H1 (cell line): Measurements from ENCODE around the gene TLE4. TPM values are rescaled to one million over a fixed set of nuclear protein-coding genes. Genes with fewer than 3 reads are reported as not detected.

Experiments
- CTCF ChIA-PET: fragments of 300-600 bp; sonication (Branson Sonifier 250); formaldehyde crosslinking; loops from one replicate; lab custom pipeline; 2021; ENCODE audit not compliant: partially characterized antibody; lab: Charles Lee
- POLR2A ChIA-PET: fragments of 300-600 bp; sonication (Branson Sonifier 250); formaldehyde crosslinking; loops from one replicate; lab custom pipeline; 2021; ENCODE audit warnings: inconsistent platforms; ENCODE audit not compliant: partially characterized antibody; lab: Charles Lee
- DNase-seq, 2 experiments: peaks; one replicate each; pipeline versions ENCODE4 v3.0.0 to v3.0.0-alpha.2; 2010 to 2022; ENCODE audit warnings: low spot score in 2 of 2, low read depth in 1 of 2, mixed read lengths in 1 of 2
- FAIRE-seq: peaks from 2 replicates; lab custom pipeline; 2011; peaks lifted over from hg19 to GRCh38; lab: Jason Lieb, UNC
- H2AFZ ChIP-seq: 2 replicates; pipeline ENCODE4 v1.8.1; 2012; ENCODE audit warnings: low read length, inconsistent platforms
- H2AK5ac ChIP-seq: 2 replicates; pipeline ENCODE4 v1.6.1; 2013; ENCODE audit warnings: low read depth, low read length
- H2BK120ac ChIP-seq: replicated peaks from 2 replicates; pipeline ENCODE3; 2013; ENCODE audit warnings: low read depth, low read length, inconsistent platforms
- H2BK12ac ChIP-seq: 2 replicates; pipeline ENCODE4 v1.6.1; 2013; ENCODE audit warnings: low read depth, low read length
- H2BK15ac ChIP-seq: 2 replicates; pipeline ENCODE4 v1.6.1; 2013; ENCODE audit warnings: low read length
- H2BK20ac ChIP-seq: 2 replicates; pipeline ENCODE4 v1.6.1; 2013; ENCODE audit warnings: low read length
- H2BK5ac ChIP-seq: 2 replicates; pipeline ENCODE4 v1.6.1; 2013; ENCODE audit warnings: low read depth, low read length
- H3K14ac ChIP-seq: 2 replicates; pipeline ENCODE4 v1.6.1; 2013; ENCODE audit warnings: inconsistent platforms; ENCODE audit not compliant: insufficient read length
- H3K18ac ChIP-seq: 2 replicates; pipeline ENCODE4 v1.6.1; 2013; ENCODE audit warnings: low read length; ENCODE audit errors: extremely low read depth
- H3K23ac ChIP-seq: 2 replicates; pipeline ENCODE4 v1.6.1; 2013; ENCODE audit warnings: inconsistent platforms; ENCODE audit not compliant: insufficient read length
- H3K23me2 ChIP-seq: 2 replicates; pipeline ENCODE4 v1.6.1; 2013; ENCODE audit warnings: low read depth, low read length
- H3K27ac ChIP-seq: 2 replicates; pipeline ENCODE4 v1.6.1; 2011; ENCODE audit warnings: low read depth, low read length, inconsistent platforms
- H3K27me3 ChIP-seq, 4 experiments: replicated peaks in 1 of 4; 1 replicate in 1 of 4; 2 replicates in 3 of 4; pipeline versions ENCODE4 v1.6.1 to v1.8.1; 2011 to 2013; ENCODE audit warnings: low read length in 3 of 4, mild to moderate bottlenecking in 3 of 4, inconsistent platforms in 2 of 4, mixed read lengths in 2 of 4, moderate library complexity in 1 of 4; ENCODE audit not compliant: control insufficient read depth in 3 of 4, insufficient read depth in 3 of 4; ENCODE audit errors: extremely low read depth in 1 of 4
- H3K36me3 ChIP-seq, 4 experiments: 2 replicates each; pipeline versions ENCODE4 v1.6.1 to v1.8.1; 2011 to 2013; ENCODE audit warnings: mild to moderate bottlenecking in 4 of 4, low read length in 3 of 4, moderate library complexity in 2 of 4, control low read depth in 1 of 4, inconsistent platforms in 1 of 4; ENCODE audit not compliant: insufficient read depth in 4 of 4, control insufficient read depth in 2 of 4
- H3K4ac ChIP-seq: replicated peaks from 2 replicates; pipeline ENCODE3; 2013; ENCODE audit warnings: low read length, low read depth, mixed read lengths, inconsistent platforms; ENCODE audit not compliant: insufficient read length
- H3K4me1 ChIP-seq, 4 experiments: replicated peaks in 1 of 4; 1 replicate in 1 of 4; 2 replicates in 3 of 4; pipeline versions ENCODE4 v1.6.1 to v1.8.1; 2011 to 2013; ENCODE audit warnings: low read length in 3 of 4, inconsistent platforms in 2 of 4, mixed read lengths in 1 of 4; ENCODE audit not compliant: insufficient read depth in 4 of 4, control insufficient read depth in 3 of 4
- H3K4me2 ChIP-seq, 2 experiments: 2 replicates each; pipeline versions ENCODE4 v1.6.1 to v1.8.1; 2011 to 2013; ENCODE audit warnings: low read depth in 2 of 2, low read length in 2 of 2, control low read depth in 1 of 2, inconsistent platforms in 1 of 2, mild to moderate bottlenecking in 1 of 2; ENCODE audit not compliant: insufficient read depth in 1 of 2
- H3K4me3 ChIP-seq, 4 experiments: fragments of 200-600, 300-600 bp in 1 of 4; sonication (generic), shearing (Covaris generic), sonication (Bioruptor Twin) in 1 of 4; 2 replicates each; pipeline versions ENCODE4 v1.5.1 to v1.8.1; 2011 to 2016; ENCODE audit warnings: low read length in 4 of 4, low read depth in 3 of 4, control low read depth in 2 of 4, inconsistent platforms in 2 of 4, mild to moderate bottlenecking in 2 of 4, mixed read lengths in 1 of 4, moderate library complexity in 1 of 4; ENCODE audit not compliant: insufficient read depth in 2 of 4; ENCODE audit errors: extremely low read depth in 1 of 4
- H3K56ac ChIP-seq: replicated peaks from 2 replicates; pipeline ENCODE3; 2013; ENCODE audit warnings: low read depth, mild to moderate bottlenecking, mixed read lengths, low read length, inconsistent platforms; ENCODE audit not compliant: insufficient read length
- H3K79me1 ChIP-seq: 2 replicates; pipeline ENCODE4 v1.6.1; 2013; ENCODE audit warnings: low read depth, low read length, control low read depth
- H3K79me2 ChIP-seq, 2 experiments: 2 replicates each; pipeline versions ENCODE4 v1.6.1 to v1.8.1; 2012 to 2013; ENCODE audit warnings: low read length in 2 of 2, mild to moderate bottlenecking in 2 of 2, inconsistent platforms in 1 of 2; ENCODE audit not compliant: insufficient read depth in 2 of 2, control insufficient read depth in 1 of 2
- H3K9ac ChIP-seq, 4 experiments: replicated peaks in 1 of 4; 1 replicate in 1 of 4; 2 replicates in 3 of 4; pipeline versions ENCODE4 v1.6.1 to v1.8.1; 2011 to 2013; ENCODE audit warnings: low read depth in 3 of 4, low read length in 3 of 4, control low read depth in 2 of 4, mild to moderate bottlenecking in 2 of 4, moderate library complexity in 2 of 4, inconsistent platforms in 1 of 4; ENCODE audit errors: extremely low read depth in 1 of 4
- H3K9me3 ChIP-seq, 2 experiments: 2 replicates each; pipeline versions ENCODE4 v1.6.1 to v1.8.1; 2012 to 2013; ENCODE audit warnings: mild to moderate bottlenecking in 2 of 2, moderate library complexity in 2 of 2, control low read depth in 1 of 2, inconsistent platforms in 1 of 2, low read depth in 1 of 2, low read length in 1 of 2, mixed read lengths in 1 of 2; ENCODE audit not compliant: insufficient read depth in 2 of 2
- H4K20me1 ChIP-seq, 2 experiments: replicated peaks in 1 of 2; 2 replicates each; pipeline versions ENCODE3 to v1.8.1; 2011 to 2013; ENCODE audit warnings: inconsistent platforms in 2 of 2, low read length in 2 of 2, mild to moderate bottlenecking in 1 of 2; ENCODE audit not compliant: insufficient read depth in 2 of 2, control insufficient read depth in 1 of 2
- H4K5ac ChIP-seq: 2 replicates; pipeline ENCODE4 v1.6.1; 2013; ENCODE audit warnings: low read length, low read depth, mixed read lengths, inconsistent platforms; ENCODE audit not compliant: insufficient read length
- H4K8ac ChIP-seq: 2 replicates; pipeline ENCODE4 v1.8.0; 2013; ENCODE audit warnings: mild to moderate bottlenecking, moderate library complexity, low read length, inconsistent platforms; ENCODE audit not compliant: insufficient read depth; ENCODE audit errors: extremely low read depth
- H4K91ac ChIP-seq: replicated peaks from 2 replicates; pipeline ENCODE3; 2013; ENCODE audit warnings: low read length, mixed read lengths, inconsistent platforms; ENCODE audit not compliant: insufficient read length
- NANOG ChIP-seq: IDR thresholded peaks from 2 replicates; pipeline ENCODE4 v1.6.1; 2011; ENCODE audit warnings: low read length, low read depth, mild to moderate bottlenecking, inconsistent platforms; ENCODE audit not compliant: insufficient read depth, poor library complexity, severe bottlenecking
- POLR2A ChIP-seq, 2 experiments: IDR thresholded peaks; 1 replicate in 1 of 2; 2 replicates in 1 of 2; pipeline ENCODE4 v1.6.1; 2011; ENCODE audit warnings: low read depth in 2 of 2, low read length in 2 of 2, mild to moderate bottlenecking in 2 of 2; ENCODE audit errors: control extremely low read depth in 1 of 2
- RBBP5 ChIP-seq: IDR thresholded peaks from 2 replicates; pipeline ENCODE4 v1.7.1; 2012; ENCODE audit warnings: low read depth, mild to moderate bottlenecking, inconsistent platforms, low read length, moderate library complexity, borderline replicate concordance
- TCF12 ChIP-seq: IDR thresholded peaks from 2 replicates; pipeline ENCODE4 v1.6.1; 2011; ENCODE audit warnings: low read depth, mild to moderate bottlenecking, low read length
- YY1 ChIP-seq: IDR thresholded peaks from 2 replicates; pipeline ENCODE4 v1.6.1; 2011; ENCODE audit warnings: low read depth, mild to moderate bottlenecking, low read length
- ZNF274 ChIP-seq: IDR thresholded peaks from 2 replicates; pipeline ENCODE4 v1.7.0; 2012; ENCODE audit warnings: low read length, borderline replicate concordance; ENCODE audit errors: extremely low read depth
- WGBS, 2 experiments: shearing (Covaris generic) in 1 of 2; methylation state at CpG; one replicate each; pipeline versions ENCODE4 v1.1.6 to v1.1.7; 2013 to 2015; ENCODE audit warnings: low lambda C conversion rate in 2 of 2, mixed read lengths in 2 of 2, inconsistent platforms in 1 of 2, low coverage in 1 of 2, missing lambda C conversion rate in 1 of 2; ENCODE audit not compliant: insufficient replicate concordance in 2 of 2, insufficient coverage in 1 of 2, insufficient read length in 1 of 2; ENCODE audit errors: extremely low coverage in 1 of 2, missing lambda C conversion rate in 1 of 2; 5-methylcytosine and 5-hydroxymethylcytosine counted together
- polyA plus RNA-seq, 7 experiments: library from polyadenylated mRNA; depleted of rRNA in 3 of 7; stranded (reverse) in 5 of 7; unstranded in 2 of 7; fragments of >200 nt in 5 of 7; fragments of 200-250 nt in 2 of 7; gene quantifications; 1 replicate in 5 of 7; 2 replicates in 1 of 7; 4 replicates in 1 of 7; pipeline versions ENCODE4 v1.2.1 to v1.2.3, GENCODE V29; 2011 to 2013; ENCODE audit warnings: missing spikeins in 2 of 7, mixed read lengths in 2 of 7
- total RNA-seq: library from RNA; stranded (reverse); fragmentation: NEBNext Ultra II Directional; extraction: Animal tissue kit (Norgen Biotek cat#: 25700); gene quantifications from 2 replicates; pipeline ENCODE4 v1.2.1, GENCODE V29; 2021

TLE4 gene
- total and polyA plus RNA-seq, 2 of the 8 experiments (the other 6 are each of a cell fraction or from before 2014, with no cell fraction given) = 32.4 to 36.9 TPM

DNA sequence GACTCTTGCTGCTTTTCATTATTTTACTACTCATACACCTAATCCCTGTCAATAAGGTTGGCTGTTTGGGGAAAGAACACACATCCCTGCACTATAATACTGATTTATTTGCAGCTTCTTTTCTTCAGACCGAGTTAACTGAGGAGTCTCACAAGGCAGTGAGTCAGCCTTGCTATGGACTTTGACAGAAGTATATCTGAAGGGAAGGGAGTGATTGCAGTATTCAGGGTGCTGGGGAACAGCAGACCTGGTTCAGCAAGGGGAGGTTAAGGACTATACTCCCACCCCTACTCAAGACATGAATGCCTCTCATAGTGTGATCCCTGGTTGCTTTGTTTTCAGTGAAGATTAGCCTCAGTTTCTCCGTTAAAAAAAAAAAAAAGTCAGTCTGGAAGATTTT, 99.8 kb downstream of the TLE4 start:
- no peaks in the 10 kb centered on the region for H3K27me3 ChIP-seq
- WGBS, 2 experiments = 66% methylated on average over 2 of the region's 2 CpGs; no CpG with 5 or more reads in 1 of the 2 experiments
- H3K4me2 ChIP-seq = no peak overlapping the region

More for the DNA sequence above, 99.8 kb downstream of the TLE4 start:
- Histone ChIP-seq H4K20me1 (peaks cover 0 to 2% of the 10 kb centered on the region in 2 experiments), H3K4ac (no peak overlapping the region), H3K9me3 (no peaks in the 10 kb centered on the region), H4K5ac (no peak overlapping the region), H2AK5ac (no peak overlapping the region), H3K4me1 (peaks cover 2 to 21% (median 15%) of the 10 kb centered on the region in 4 experiments; a peak in 5 of 7 replicates), H3K4me3 (no peak overlapping the region), H3K27ac (no peak overlapping the region), H2BK120ac (no peak overlapping the region), H2BK15ac (no peak overlapping the region), H2BK20ac (no peak overlapping the region), H2AFZ (no peak overlapping the region), H3K23ac (no peak overlapping the region), H2BK12ac (no peak overlapping the region), H3K9ac (no peak overlapping the region), H2BK5ac (no peak overlapping the region), H3K56ac (no peak overlapping the region), H3K14ac (no peak overlapping the region), H4K91ac (no peak overlapping the region), H3K79me2 (peaks cover 0 to 2% of the 10 kb centered on the region in 2 experiments; a peak in 1 of 4 replicates), H3K23me2 (no peaks in the 10 kb centered on the region), H3K18ac (no peak overlapping the region), H3K36me3 (no peaks in the 10 kb centered on the region), H3K79me1 (no peaks in the 10 kb centered on the region), H4K8ac (no peak overlapping the region)
- ChIA-PET POLR2A (interaction anchor here (1.3 kb wide), 1 partner anchor 100 kb away, joined by 3 read pairs; the partner anchor contains the start of gene TLE4), CTCF (interaction anchor here (0.7 to 1.0 kb wide), 2 partner anchors 22 to 642 kb away, joined by 3 read pairs; no protein-coding TSS in a partner anchor)
- DNase-seq (no peak), FAIRE-seq (no peak)
- TF ChIP-seq NANOG (no peak), POLR2A (IDR thresholded peaks at IDR 0.05; ENCODE audit: control extremely low read depth in 1 of 2, low read depth in 2 of 2, low read length in 2 of 2) (no peak), YY1 (no peak), RBBP5 (no peak), ZNF274 (no peak), TCF12 (no peak)
